ENCODE data around the gene SH3RF2.

Gene SH3RF2

GRCh38 chr5:146050086-146050485 is 113.7 kb downstream of the SH3RF2 start:
- FAIRE-seq: no peak

GRCh38 chr5:146051678-146052077 is 115.3 kb downstream of the SH3RF2 start:
- FAIRE-seq: no peak

DNA sequence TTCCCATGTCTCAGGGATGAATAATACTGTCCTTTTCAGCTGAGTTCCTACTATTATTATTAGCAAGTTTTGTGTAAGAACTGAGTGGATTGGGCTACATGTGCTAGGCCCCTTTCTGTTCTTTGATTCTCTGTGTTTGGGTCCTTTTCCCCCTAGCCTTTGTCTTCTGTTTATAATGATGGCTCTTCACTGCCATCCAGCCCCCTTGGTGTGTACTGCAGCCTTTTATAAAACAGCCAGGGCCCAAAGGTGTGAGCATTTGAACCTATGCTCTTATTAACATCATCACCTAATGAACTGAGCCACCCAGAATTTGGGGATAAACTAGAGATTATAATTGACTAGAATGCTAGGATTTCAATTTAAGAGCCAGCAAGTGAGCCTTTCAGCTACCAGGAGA is 116.4 kb downstream of the SH3RF2 start:
- FAIRE-seq: no peak

- no peak for FAIRE-seq
These were observed 119.1 kb downstream of the SH3RF2 start for GRCh38 chr5:146055432-146055831.

DNA sequence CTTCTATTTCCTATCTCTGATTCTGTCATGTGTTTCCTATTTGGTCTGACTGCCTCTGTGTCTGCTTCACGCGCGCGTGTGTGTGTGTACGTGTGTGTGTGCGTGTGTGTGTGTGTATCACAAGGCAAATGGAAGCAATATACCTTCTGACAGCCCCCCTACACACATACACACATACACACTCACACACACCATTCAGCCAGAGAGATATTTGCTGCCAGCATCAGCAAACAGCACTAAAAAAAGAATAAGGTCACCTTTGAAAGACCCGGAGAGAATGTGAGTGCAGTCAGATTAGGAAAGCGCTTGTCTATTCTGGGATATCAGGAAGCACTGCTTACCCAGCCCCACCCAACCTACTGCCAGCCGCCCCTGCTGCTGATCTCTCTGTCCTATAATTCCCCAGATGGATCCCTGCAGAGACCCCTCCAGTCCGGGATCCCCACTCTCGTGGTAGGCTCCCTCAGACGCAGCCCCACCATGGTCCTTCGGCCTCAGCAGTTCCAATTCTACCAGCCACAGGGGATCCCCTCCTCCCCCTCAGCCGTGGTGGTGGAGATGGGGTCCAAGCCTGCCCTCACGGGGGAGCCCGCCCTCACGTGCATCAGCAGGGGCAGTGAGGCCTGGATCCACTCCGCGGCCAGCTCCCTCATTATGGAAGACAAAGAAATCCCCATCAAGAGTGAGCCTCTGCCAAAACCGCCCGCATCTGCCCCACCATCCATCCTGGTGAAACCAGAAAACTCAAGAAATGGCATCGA is 123.3 kb downstream of the SH3RF2 start:
- FAIRE-seq: no peak

GRCh38 chr5:146060221-146060585 is 123.8 kb downstream of the SH3RF2 start:
- FAIRE-seq: no peak

- FAIRE-seq: no peak
These were observed 130.6 kb downstream of the SH3RF2 start for GRCh38 chr5:146066968-146067367.

GRCh38 chr5:146068206-146068605 is 131.8 kb downstream of the SH3RF2 start:
- no peak for FAIRE-seq

GRCh38 chr5:146068977-146069779 is 132.8 kb downstream of the SH3RF2 start:
- FAIRE-seq: no peak

DNA sequence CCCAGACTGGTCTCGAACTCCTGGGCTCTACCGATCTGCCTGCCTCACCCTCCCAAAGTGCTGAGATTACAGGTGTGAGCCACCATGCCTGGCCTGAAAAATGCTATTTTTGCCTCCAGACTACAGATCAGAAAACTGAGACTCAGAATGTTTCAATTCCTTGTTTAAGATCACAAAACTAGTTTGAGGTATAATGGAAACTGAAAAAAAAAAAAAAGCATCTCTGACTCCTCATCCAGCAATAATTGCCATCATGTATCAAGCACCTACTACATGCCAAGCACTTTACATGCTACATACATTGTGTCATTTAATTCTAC is 133.4 kb downstream of the SH3RF2 start:
- FAIRE-seq: no peak

- no peak for FAIRE-seq
These were observed 134.4 kb downstream of the SH3RF2 start for GRCh38 chr5:146070746-146071145.

- no peak for FAIRE-seq
These were observed 134.8 kb downstream of the SH3RF2 start for GRCh38 chr5:146071171-146071570.

- FAIRE-seq: no peak
These were observed 136.2 kb downstream of the SH3RF2 start for GRCh38 chr5:146072595-146072994.

DNA sequence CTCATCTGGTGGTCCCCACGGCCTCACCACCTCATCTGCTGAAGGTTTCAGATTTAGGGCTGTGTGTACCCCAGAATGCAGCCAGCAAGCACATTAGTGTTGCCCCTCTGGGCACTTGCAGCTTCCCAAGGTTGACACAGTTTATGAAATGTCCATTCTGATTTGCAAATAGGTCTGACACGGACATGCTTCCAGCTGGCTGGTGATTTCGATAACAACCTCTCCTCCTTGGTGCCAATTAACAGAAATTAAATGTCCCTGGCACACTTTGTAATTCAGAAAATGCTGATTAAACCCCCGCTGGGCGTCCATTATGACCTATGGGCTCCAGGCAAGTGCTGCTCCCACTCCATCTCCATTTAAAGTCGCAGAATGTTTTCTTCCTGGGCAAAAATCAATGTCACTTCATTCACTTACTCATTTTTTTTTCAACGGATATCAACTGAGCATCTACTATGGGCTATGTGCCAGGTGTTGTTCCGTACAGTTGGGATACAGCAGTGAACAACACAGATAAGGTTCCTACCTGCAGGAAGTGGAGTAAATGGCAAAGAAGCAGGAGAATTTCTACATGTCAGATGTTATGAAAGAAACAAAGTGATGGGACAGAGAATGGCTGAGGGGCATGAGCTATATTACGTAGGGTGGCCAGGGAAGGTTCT is 137.0 kb downstream of the SH3RF2 start:
- FAIRE-seq: no peak

- no peak for FAIRE-seq
These were observed 139.7 kb downstream of the SH3RF2 start for GRCh38 chr5:146076028-146076427.

DNA sequence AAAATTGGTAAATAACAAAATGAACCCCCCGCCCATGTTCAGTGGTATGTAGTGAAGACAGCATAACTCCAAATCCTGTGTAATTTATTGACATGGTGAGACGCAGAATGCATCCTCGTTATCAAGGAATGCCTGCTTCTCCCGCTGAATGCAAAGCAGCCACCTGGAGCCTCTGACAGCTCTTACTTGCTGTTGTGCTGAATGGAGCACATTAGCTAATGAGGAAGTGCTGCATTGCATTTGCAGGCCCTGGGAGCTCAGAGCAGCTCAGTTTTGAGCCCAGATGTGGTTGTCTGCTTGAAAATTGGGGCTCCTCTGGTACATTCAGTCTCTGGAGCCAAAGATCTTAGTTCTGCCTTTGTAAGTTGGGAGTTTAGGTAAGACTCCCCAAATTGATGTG is 140.1 kb downstream of the SH3RF2 start:
- no peak for FAIRE-seq

DNA sequence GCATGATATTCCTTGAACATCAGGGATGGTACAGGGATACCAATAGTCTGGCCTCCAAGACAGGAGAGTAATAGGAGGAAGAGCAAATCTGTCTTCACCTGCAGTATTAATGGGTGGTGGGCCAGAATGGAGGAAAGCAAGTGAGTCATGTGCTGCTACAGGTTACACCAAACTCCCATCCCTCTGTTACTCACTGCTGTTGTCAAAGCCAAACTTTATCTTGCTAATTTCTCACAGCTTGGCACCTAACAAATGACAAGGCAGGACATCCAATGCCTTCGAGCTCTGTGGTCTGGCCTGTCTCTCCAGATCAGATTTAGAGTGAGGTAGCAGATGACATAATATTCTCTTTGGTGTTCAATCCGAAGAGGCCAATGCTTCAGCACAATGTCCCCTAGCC is 142.2 kb downstream of the SH3RF2 start:
- no peak for FAIRE-seq

- no peak for FAIRE-seq
These were observed 143.5 kb downstream of the SH3RF2 start for GRCh38 chr5:146079695-146080373.

GRCh38 chr5:146081556-146081955 is 145.2 kb downstream of the SH3RF2 start:
- FAIRE-seq: no peak

DNA sequence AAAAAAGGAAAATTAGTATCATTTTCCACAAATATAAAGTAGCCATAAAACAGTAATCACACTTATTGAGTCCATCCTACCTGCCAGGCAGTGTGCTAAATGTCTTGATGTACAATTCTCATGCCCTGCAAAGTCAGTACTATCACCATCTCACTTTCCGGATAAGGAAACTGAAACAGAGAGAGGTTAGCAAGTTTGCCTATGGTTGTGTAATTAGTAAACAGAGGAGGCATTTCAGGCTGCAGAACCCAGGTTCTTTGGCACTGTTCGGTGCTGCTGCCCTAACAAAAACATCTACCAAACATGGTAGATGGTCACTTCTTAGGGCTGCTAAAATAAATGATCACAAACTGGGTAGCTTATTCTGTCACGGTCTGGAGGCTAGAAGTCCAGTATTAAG is 146.4 kb downstream of the SH3RF2 start:
- FAIRE-seq: no peak

GRCh38 chr5:146084376-146084775 is 148.0 kb downstream of the SH3RF2 start:
- no peak for FAIRE-seq

GRCh38 chr5:146088098-146088497 is 151.7 kb downstream of the SH3RF2 start:
- no peak for FAIRE-seq

DNA sequence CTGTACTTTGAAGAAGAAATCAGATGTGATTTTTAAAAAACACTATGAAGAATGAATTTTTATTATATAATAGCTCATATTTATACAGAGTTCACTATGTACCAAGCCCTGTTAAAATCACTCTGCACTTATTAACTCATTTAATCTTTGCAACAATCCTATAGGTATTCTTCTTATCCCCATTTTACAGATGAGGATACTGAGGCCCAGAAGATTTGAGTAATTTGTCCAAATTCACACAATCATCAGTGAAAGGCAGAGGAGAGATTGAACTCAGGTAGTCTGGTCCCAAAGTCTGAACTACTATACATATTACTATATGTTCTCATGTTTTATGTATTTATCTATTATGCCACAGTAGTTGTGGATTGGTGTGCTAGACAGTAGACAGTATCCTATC is 152.9 kb downstream of the SH3RF2 start:
- FAIRE-seq: no peak

- FAIRE-seq: no peak
These were observed 155.5 kb downstream of the SH3RF2 start for GRCh38 chr5:146091881-146092280.
